AG08395 (cell line): ENCODE results near the gene ZNF584.
"Not testable (repeated sequence)": the region's sequence is repeated elsewhere in the genome, so short reads cannot be mapped to it uniquely, and the experiment has no call there.

ENCODE experiments used
- DNase-seq: peaks from one replicate; pipeline ENCODE4 v3.0.0; 2012; ENCODE audit warnings: mixed read lengths, low spot score

The ZNF584 gene

DNA sequence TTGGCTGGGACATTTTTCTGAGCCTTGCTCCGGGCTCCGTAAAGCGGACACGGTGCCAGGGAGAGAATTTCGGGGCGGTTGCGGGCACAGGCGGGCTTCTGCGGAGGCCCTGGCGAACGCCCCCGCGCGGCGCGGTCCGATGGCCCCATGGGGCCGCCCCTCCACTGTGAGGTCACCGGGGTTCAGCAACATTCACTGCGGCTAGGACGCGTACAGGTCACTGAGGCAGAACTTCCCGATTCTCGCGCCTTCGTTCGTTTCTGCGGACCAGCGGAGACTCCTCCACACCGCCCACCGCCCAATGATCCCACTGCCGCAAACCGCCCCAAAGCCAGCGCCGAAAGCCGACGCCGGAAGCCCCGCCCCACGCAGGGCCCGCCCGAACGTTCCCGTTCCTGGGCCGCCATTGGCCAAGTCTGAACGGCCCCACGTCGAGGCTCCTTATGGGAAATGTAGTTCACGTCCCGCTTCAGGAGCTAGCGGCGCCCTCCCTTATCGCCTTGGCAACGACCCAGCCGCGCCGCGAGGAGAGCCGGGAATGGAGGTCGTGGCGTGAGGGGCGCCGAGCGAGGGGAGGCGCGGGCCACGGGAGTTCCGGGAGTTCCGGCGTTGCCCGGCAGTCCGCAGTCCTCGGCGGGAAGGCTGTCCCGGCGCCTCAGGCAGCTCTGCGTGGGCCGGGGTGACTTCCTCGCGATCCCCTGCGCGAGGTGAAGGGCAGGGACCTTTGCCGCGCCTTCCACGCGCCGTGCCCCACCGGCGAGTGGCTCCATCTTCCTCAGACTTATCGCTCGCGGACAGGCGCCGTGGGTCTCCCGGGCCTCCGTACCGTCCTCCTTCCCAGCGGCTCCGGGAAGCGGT is at the start of gene ZNF584:
Gene ZNF584, plus strand, starts transcription at position 498 of the 858 bp plus-strand sequence. CDS start 499 bp downstream, outside the sequence.
- DNase-seq: peak; percentile 96

DNA sequence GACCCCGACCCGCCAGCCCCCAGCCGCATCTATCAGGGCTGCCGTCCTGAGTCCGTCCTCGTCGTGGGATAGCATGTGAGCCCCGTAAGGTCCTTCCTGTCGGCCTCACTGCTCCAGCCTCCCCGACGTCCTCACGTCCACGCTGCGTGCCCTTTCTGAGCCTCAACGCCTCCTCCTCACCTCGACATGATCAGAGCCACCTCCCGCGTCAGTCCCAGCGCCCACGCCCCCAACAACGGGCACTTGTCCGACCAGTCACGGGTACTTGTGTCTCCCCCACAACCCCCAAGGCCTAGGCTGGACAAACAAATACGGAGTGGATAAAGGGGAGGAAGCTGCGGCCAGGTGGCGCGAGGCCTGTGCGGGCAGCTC is 46.6 kb upstream of the ZNF584 start:
- DNase-seq: peak; percentile 39

DNA sequence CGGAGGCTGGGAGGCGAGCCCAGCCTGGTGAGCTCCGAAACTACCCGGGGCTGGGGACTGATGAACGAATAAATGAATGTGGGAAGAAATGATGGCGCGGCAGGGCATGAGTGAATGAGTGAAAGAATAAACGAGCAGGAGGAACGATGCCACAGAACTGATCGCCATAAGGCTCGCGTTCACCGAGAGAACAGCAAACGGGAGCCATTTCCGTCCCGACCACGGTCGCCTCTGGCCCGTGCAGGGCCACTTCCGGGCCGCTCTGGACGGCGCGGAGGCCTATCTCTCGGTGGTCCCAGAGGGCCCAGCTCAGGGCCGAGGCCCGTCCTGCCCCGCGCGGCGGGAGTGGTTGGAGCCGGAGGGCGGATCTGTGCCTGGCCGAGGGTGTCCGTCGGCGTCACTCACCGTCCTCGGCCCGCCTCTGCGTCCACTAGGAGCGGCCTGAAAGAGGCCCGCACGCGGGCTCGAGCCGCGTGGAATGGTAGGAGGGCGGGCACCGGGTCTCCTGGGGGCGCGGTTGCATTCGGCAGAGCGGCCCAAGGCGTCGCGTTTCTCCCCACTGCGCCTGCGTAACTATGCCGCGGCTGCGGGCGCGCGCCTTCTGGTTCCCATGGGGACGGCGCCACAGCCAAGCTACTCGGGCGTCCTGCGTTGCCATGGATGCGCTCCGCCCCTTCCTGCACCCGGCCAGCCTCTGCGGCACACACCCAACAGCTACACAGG is 46.0 kb upstream of the ZNF584 start, which contains the start of gene ZNF497:
Gene ZNF497, minus strand, starts transcription at position 480 of the 723 bp plus-strand sequence. CDS start 5,116 bp downstream, outside the sequence.
- DNase-seq: peak; percentile 99

DNA sequence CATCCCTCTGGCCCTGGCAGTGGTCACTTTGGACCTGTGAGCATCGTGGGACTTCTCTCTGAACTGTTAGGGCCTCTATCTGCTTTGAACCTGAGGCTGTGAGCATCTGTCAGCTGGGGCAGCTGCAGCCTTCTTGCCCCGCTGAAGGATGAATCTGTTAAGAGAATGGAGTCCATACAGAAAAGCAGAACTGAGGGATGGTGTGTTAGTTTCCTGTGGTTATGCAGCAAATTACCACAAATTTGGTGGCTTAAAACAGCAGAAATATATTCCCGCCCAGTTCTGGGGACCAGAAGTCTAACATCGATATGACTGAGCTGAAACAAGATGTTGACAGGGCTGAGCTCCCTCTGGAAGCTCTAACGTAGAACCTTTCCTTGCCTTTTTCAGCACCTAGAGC is 44.3 kb upstream of the ZNF584 start:
- no peak for DNase-seq

DNA sequence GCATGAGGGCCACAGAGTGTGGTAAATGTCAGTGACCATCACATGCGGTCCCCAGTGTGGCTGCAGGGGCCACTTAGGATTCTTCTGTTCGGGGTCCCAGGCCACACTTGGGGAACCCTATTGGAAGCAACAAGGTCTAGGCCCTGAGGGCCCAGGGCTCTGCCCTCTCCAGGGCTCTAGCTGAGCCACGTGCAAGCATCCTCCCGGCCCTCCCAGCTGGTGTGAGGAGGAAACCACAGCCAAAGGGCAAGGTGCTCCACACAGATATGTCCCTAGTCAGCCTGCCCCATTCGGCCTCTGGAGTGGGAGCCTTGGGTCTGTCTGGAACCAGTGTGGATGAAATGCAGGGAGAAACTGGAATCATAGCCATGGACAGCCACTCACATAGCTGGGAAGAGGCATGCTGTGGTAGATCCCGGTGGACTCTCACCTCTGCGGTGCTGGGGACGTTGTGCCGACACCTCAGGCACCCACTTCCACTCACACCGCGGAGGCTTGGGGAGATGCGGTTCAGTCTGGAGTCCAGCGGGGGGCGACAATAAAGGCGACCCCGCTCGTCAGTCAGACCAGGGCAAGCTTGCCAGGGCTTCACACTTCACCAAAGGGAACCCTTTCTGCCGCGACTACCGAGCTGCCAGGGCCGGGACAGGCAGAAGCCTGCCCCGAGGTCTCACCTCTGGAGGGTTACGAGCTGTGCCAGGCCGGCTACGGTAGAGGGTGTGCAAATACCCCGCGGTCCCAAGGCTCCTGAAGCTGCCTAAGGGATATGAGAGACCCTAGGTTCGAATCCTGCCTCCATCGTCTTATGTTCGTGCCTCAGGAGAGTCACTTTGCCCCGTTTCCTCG is 41.6 kb upstream of the ZNF584 start:
- no peak for DNase-seq

DNA sequence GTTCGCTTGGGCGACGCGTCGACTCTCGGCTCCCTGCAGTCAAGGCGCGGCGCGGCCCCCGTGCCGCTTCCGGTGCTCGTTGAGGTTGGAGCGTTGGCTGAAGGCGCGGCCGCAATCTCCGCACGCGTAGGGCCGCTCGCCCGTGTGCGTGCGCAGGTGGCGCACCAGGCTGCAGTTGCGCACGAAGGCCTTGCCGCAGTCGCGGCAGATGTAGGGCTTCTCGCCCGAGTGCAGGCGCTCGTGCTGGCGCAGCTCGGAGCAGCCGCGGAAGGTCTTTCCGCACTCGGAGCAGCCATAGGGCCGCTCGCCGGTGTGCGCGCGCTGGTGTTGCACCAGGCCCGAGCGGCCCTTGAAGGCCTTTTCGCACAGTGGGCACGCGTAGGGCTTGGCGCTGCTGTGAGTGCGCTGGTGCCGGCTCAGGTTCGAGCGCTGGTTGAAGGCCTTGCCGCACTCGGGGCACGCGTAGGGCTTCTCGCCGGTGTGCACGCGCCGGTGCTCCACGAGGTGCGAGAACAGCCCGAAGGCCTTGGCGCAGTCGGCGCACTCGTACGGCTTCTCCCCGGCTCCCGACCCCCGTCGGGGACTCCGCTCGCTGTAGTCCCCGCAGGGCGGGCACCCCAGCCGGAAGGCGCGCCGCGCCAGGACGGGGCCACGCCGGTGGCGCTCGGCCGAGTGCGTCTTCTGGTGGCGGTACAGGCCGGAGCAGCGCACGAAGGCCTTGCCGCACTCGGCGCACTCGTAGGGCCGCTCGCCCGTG is 40.6 kb upstream of the ZNF584 start:
- no peak for DNase-seq

DNA sequence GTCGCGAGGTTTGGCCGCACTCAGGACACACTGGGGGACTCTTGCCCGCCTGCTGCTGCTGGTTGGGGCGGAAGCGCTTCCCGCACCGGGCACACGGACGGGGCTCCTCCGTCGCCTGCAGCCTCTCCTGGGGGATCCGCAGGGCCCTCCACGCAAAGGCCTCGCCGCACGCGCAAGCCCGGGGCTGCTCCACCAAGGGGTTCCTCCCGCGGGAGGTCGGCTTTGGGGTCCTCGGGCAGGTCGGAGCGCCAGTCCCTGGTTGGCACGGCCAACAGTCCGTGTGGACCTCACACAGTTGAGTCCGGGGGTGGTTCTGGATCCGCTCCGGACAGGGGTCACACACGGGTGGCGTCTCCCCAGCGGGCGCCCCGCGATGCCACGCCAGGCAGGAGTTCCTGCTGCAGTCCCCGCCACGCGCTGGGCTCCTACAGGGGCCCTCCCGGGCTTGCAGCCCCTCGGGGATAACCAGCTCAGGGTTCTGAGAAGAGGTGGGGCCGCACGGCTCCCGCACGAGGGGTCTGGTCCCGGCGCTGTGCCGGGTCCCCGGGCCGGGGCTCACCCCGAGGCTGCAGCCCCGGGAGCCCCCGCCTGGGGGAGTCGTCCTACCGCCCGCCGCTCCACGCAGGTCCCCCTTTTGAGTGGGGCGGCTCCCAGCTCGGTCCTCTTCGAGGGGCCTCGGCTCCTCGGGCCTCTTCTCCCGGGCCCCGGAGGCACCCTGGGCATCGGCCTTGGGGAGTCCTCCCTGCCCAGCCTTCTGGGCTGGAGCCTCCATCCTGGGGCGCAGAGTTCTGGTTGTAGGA is 39.7 kb upstream of the ZNF584 start:
- DNase-seq: no peak

DNA sequence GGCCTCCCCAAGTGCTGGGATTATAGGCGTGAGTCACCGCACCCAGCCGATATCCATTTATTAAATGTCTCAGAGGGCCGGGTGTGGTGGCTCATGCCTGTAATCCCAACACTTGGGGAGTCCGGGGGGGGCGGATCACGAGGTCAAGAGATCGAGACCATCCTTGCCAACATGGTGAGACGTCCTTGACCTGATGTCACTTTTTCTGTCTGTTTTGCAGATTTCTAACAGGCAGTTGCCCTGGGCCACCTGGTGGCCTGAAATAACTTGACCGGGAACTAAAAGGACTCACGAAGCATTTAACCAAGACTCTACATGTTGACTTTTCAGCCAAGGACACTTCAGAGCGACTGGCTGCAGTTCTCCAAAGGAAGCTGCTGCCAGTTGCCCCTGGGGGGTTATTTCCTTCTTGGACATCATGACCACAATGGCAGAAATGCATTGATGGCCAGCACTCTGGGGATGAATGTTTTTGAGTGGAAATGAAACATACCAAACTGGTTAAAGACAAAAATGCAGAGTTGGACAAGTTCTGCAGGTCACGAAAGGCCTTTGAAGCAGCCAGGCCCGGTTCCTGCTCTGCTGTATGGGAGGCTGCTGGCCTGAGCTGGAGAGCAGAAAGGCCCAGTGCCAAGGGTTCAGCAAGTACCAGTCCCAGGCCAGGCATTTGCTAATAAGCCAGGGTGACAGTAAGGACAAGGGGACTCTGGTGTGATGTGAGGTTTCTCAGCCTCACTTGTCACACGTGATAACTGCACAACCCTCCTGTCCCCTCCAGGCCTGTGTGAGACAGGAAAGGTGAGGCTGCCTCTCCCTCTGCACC is 35.9 kb upstream of the ZNF584 start:
- no peak for DNase-seq

DNA sequence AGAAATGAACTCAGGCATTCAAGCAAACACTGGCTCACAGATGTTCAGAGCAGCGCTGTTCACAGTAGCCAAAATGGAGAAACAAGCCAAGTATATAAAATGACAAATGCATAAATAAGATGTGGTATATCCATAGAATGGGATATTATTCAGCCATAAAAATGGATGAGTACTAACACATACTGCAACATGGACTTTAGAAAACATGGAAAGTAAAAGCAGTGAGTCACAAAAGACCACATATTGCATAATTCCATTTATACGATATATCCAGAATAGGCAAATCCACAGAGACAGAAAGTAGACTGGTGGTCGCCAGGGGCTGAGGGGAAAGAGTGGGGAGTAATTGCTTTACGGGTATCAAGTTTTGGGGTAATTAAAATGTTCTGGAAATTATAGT is 34.2 kb upstream of the ZNF584 start:
- no peak for DNase-seq

DNA sequence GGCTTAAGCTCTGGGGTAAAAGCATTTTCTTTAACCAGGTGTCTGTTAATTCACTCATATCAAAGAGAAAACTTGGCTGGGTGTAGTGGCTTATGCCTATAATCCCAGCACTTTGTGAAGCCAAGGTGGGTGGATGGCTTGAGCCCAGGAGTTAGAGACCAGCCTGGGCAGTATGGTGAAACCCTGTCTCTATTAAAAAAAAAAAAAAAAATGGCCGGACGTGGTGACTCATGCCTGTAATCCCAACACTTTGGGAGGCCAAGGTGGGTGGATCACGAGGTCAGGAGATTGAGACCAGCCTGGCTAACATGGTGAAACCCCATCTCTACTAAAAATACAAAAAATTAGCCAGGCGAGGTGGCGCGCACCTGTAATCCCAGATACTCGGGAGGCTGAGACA is 31.7 kb upstream of the ZNF584 start:
- not testable (repeated sequence) for DNase-seq

DNA sequence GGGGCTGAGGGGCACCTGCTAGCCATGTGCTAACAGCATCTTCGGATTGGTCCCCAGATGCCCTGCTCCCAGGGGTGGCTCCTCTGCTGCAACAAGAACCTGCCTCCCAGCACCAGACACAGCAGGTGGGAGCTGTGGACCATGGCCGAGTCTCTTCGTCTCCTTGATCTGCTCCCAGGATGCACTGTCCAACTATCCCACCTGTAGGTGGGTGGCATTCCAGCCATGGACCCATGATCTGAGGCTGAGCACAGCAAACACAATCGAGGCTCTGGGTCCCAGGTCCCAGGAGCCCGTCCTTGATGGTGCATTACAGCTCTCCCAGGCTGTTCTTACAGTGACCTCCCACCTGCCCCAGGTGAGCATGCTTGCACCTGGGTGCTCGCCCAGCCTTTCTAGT is 29.2 kb upstream of the ZNF584 start:
- DNase-seq: no peak

DNA sequence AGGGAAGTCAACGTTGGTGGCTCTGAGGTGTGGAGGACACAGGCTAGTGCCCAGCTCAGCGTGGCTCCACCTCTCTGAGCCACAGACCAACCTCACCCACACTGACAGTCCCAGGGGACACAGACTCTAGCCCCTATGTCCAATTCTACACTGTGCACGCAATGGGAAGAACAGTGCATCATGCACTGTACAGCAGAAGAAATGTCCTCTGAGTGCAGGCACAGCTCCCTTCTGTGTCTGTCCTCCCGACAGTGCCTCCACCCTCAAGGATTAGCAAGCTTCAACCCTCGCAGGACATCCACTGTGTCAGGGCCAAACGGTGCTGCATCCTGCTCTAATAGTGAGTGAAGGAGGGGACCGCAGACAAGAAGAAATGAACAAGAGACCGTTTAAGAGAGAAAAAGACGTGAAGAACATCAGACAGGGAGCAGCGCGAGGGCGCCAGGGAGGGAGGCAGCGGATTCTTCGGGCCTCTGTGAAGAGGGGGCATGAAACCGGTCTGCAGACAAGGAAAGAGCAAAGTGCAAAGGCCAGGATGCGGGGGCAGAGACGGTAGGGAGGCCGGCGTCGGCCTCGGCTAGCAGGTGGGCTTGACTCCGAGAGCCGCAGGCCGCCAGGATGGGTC is 28.3 kb upstream of the ZNF584 start:
- no peak for DNase-seq

DNA sequence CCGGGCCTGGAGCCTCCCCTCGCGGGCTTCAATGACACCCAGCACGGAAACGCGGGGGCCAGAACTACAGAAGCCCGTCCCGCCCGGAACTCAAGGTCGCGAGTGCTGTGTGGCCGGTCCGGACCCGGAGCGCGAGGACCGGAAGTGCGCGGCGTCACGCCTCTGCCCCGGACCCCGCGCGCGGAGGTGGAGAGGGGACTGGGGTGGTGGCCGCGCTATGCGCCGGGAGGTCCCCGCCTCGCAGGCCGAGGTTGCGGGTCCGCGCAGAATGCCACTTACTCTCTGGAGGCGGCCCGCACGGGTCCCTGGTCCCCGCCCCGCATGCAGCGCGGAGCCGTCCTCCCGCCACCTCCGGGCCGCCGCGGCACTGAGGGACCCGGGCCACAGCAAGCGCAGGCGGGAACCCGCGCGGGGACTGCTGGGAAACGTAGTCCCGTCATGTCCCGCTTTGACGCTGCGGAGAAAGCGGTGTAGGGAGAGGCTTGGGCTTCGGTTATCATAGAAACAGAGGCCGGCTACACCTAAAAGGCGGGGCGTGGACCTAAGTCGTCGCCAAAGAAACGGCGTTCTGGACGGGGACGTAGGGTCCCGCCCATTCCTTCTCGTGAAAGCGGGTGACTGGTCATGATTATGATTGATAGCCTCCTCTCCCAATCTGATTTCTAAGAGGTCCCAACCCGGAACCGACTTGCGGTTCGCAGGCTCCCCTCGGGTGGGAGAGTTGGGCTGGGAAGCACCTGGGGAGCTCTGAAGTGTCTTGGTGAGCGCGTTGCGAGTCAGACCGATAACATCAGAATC is 27.6 kb upstream of the ZNF584 start, which contains the start of gene ZNF837:
Gene ZNF837, minus strand, starts transcription at position 369 of the 798 bp plus-strand sequence. CDS start 11,698 bp downstream, outside the sequence.
- DNase-seq: peak; percentile 99

DNA sequence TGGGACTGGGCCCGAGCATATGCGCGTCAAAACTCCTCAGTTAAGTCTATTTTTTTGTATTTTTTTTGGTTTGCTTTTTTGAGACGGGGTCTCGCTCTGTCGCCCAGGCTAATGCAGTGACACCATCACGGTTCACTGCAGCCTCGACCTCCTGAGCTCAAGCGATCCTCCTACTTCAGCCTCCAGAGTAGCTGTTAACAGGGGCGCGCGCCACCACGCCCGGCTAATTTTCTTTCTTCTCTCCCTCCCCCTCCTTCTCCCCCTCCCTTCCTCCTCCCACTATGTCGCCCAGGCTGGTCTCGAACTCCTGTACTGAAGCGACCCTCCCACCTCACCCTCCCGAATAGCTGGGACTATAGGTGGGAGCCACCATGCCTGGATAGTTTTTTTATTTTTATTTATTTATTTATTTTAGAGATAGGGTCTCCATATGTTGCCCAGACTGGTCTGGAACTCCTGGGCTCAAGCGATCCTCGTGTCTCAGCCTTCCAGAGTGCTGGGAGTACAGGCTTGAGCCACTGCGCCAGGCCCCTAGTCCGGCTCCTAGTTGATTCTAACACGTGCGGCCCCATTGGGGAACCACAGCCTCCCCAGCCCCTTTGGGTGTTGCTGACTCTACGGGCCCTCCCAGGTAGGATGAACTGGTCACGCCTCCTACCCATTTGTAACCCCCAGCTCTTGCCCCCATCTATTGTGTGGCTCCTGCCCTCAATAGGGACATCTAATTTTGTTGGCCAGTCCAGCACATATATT is 26.8 kb upstream of the ZNF584 start:
- no peak for DNase-seq

DNA sequence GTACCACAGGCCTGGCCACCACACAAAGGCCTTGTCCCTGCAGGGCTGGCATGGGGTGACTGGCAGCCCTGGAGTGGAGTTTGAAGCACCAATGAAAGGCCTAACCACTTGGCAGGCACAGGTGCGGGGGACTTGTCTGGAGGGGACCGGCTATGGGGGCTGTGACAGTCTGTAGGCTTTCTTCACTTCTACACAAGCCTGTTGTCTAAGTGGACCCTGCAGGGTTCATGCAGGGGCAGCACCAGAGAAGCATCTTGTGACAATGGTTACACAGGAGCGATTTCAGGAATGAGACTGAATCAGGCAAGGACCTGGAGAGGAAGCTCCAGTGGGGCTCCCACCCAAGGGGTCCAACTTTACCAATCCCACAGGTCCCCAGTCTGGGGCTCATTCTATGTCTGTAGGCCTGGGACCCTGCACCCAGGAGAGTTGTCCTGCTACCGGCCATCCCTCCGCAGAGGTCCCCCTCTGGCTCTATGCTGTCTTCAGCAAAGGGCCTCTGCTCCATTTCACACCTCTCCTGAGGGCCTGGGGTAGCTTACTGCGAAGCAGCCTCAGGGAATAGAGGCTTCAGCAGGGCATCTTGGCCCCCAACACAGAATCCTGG is 25.3 kb upstream of the ZNF584 start:
- no peak for DNase-seq

DNA sequence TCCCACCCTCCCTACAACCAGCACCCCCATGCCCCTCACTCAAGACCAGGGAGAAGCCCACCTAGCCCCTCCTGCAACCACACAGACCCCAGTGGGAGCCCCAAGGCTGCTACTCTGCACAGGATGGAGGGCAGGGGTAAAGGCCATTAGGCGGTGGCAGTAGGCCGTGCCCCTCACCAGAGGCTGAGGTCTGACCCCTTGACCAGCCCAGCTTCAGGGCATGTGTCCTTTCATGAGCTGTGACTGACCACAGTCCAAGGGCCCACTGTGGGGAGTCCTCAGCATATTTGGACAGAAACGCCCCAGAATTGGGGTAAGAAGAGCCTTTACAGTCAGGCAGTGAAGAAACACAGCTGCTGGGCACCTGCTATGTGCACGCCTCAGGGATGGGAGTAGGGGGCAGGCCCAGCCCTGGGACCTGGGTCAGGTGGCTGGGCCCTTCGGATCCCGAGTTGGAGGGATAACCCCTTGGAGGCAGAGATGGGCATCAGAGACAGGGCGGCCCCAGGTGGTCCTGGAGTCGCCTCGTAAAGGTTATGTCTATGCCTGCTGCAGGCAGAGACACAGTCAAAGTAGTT is 23.0 kb upstream of the ZNF584 start:
- DNase-seq: no peak
